ENCODE measurements around the gene RALGDS. TPM values are rescaled to one million over a fixed set of nuclear protein-coding genes. Genes with fewer than 3 reads are reported as not detected.
"Not testable (repeated sequence)": the region's sequence is repeated elsewhere in the genome, so short reads cannot be mapped to it uniquely, and the experiment has no call there.

The RALGDS gene
- total RNA-seq, 4 donors from 2014 or later: 21.1 to 47.0 (median 36.9) TPM

DNA sequence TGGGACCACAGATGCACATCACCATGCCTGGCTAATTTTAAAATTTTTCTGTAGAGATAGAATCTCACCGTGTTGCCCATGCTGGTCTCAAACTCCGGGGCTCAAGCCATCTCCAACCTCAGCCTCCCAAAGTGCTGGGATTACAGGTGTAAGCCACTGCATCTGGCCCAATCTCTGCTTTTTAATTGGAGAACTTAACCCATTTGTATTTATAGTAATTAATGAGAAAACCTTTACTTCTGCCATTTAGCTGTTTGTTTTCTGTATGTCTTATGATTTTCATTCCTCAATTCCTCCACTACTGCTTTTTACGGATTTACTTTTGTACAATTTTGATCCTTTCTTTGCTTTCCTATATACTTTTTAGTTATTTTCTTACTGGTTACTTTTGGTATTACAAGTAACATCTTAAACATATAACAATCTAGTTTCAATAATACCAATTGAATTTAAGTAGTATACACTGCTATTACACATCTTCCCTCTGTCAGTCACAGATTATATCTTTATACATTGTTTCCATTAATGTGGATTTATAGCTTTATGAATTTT is 26.1 kb downstream of the RALGDS start:
- no peaks in the 10 kb centered on the region for H3K27me3 ChIP-seq
- ATAC-seq: no peak
- peaks cover 3 to 10% of the 10 kb centered on the region in 2 donors for H3K4me1 ChIP-seq
- in situ Hi-C loops (cut with MboI; ENCODE audit: low sequenced_read_pairs in 4 of 4) (no loop called here), intact Hi-C loops (cut with DNase I; ENCODE audit: low total_unique reads) (no loop called here)
- H3K27ac ChIP-seq: no peak overlapping the region
- no peak for DNase-seq
- peaks cover 0 to 29% of the 10 kb centered on the region in 2 donors for H3K36me3 ChIP-seq
- H3K9me3 ChIP-seq: peaks cover 0 to 6% (median 0%) of the 10 kb centered on the region in 3 donors
- TF ChIP-seq, protein P1, sequence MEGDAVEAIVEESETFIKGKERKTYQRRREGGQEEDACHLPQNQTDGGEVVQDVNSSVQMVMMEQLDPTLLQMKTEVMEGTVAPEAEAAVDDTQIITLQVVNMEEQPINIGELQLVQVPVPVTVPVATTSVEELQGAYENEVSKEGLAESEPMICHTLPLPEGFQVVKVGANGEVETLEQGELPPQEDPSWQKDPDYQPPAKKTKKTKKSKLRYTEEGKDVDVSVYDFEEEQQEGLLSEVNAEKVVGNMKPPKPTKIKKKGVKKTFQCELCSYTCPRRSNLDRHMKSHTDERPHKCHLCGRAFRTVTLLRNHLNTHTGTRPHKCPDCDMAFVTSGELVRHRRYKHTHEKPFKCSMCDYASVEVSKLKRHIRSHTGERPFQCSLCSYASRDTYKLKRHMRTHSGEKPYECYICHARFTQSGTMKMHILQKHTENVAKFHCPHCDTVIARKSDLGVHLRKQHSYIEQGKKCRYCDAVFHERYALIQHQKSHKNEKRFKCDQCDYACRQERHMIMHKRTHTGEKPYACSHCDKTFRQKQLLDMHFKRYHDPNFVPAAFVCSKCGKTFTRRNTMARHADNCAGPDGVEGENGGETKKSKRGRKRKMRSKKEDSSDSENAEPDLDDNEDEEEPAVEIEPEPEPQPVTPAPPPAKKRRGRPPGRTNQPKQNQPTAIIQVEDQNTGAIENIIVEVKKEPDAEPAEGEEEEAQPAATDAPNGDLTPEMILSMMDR (IDR thresholded peaks at IDR 0.05 in 4 of 5, conservative IDR thresholded peaks at IDR 0.05 in 1 of 5): no peak
- no peak for TF ChIP-seq POLR2A (IDR thresholded peaks at IDR 0.05)
- no peak overlapping the region for H3K4me3 ChIP-seq

GRCh38 chr9:133094351-133094750 is 26.7 kb downstream of the RALGDS start:
- H3K4me1 ChIP-seq; in situ Hi-C loops (cut with MboI; ENCODE audit: low sequenced_read_pairs in 4 of 4); H3K4me3 ChIP-seq; H3K9me3 ChIP-seq; intact Hi-C loops (cut with DNase I; ENCODE audit: low total_unique reads); DNase-seq; H3K27ac ChIP-seq; ATAC-seq; H3K27me3 ChIP-seq: not testable (repeated sequence)
- H3K36me3 ChIP-seq: peaks cover 0 to 23% of the 10 kb centered on the region in 2 donors

- no peak for ATAC-seq
- intact Hi-C loops (cut with DNase I; ENCODE audit: low total_unique reads): no loop called here
- no peaks in the 10 kb centered on the region for H3K9me3 ChIP-seq
- no peak for DNase-seq
- no peak overlapping the region for H3K4me3 ChIP-seq
- TF ChIP-seq, protein P1 (IDR thresholded peaks at IDR 0.05 in 4 of 5, conservative IDR thresholded peaks at IDR 0.05 in 1 of 5): no peak
- TF ChIP-seq POLR2A (IDR thresholded peaks at IDR 0.05): no peak
- no peaks in the 10 kb centered on the region for H3K36me3 ChIP-seq
- H3K4me1 ChIP-seq: no peaks in the 10 kb centered on the region
- no peaks in the 10 kb centered on the region for H3K27me3 ChIP-seq
- in situ Hi-C loops (cut with MboI; ENCODE audit: low sequenced_read_pairs in 4 of 4): no loop called here
- H3K27ac ChIP-seq: no peak overlapping the region
These were observed 30.2 kb downstream of the RALGDS start for GRCh38 chr9:133090752-133091385.

DNA sequence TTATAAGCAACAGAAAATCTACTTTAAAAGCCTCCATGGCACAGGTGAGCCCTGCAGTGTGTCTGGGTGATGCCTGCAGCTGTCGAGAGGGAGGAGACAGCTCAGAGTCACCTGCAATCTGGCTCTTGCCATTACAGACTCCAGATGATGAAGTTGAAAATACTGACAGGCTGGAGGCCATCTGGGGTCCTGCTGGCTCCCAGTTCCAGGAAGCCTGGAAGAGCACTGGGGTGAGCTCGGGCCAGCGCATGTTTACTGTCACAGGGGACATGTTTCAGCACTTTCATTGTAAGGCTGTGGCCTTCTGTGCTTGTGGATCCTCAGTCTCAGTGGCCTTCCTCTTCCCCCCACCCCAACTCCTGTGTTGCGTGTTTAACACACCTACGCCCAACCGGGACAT is 30.9 kb downstream of the RALGDS start:
- DNase-seq (no peak), ATAC-seq (no peak)
- intact Hi-C loops (cut with DNase I; ENCODE audit: low total_unique reads): no loop called here
- Histone ChIP-seq H3K4me3 (no peak overlapping the region), H3K4me1 (no peaks in the 10 kb centered on the region), H3K27me3 (no peaks in the 10 kb centered on the region), H3K36me3 (no peaks in the 10 kb centered on the region), H3K27ac (no peak overlapping the region), H3K9me3 (no peaks in the 10 kb centered on the region)
- TF ChIP-seq POLR2A (IDR thresholded peaks at IDR 0.05): no peak
- TF ChIP-seq, protein P1 (IDR thresholded peaks at IDR 0.05 in 4 of 5, conservative IDR thresholded peaks at IDR 0.05 in 1 of 5): no peak
- in situ Hi-C loops (cut with MboI; ENCODE audit: low sequenced_read_pairs in 4 of 4): no loop called here

DNA sequence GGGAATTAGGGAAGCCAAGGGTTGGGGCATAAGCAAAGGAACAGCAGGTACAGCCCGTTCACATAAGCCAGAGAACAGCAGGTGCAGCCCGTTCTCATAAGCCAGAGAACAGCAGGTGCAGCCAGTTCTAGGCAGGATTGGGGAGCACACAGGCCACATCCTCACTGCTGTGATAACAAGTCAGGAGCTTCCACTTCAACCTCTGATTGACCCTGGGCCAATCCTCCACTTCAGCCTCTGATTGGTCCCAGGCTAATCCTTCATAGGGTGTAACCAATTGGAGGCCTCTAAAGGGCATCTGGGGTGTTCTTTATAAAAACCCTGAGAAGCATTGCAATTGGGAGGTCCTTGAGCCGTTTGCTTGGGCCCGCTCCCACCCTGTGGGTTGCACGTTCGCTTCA is 31.8 kb downstream of the RALGDS start:
- Histone ChIP-seq H3K9me3 (no peaks in the 10 kb centered on the region), H3K4me1 (no peaks in the 10 kb centered on the region), H3K4me3 (no peak overlapping the region), H3K27ac (no peak overlapping the region), H3K27me3 (no peaks in the 10 kb centered on the region), H3K36me3 (no peaks in the 10 kb centered on the region)
- in situ Hi-C loops (cut with MboI; ENCODE audit: low sequenced_read_pairs in 4 of 4) (no loop called here), intact Hi-C loops (cut with DNase I; ENCODE audit: low total_unique reads) (no loop called here)
- ATAC-seq (no peak), DNase-seq (no peak)
- TF ChIP-seq, protein P1 (IDR thresholded peaks at IDR 0.05 in 4 of 5, conservative IDR thresholded peaks at IDR 0.05 in 1 of 5): no peak
- TF ChIP-seq POLR2A (IDR thresholded peaks at IDR 0.05): no peak

All from gastrocnemius medialis (tissue), 4 donors.